ENCODE measurements around the gene JMJD6.

DNA sequence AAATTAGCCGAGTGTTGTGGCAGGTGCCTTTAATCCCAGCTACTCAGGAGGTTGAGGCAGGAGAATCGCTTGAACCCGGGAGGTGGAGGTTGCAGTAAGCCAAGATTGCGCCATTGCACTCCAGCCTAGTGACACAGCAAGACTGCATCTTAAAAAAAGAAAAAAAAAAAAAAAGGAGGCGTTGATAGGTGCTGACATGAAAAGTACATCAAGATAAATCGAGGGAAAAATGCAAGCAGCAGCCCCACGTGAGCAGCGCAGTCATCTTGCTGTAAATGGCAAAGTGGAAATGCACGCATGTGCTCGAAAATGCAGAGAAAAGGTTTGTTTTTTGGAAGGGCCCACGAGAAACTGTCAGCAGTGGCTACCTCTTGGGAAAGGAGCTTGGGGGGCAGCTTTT is 36.5 kb downstream of the JMJD6 start:
- TF ChIP-seq, protein P1, sequence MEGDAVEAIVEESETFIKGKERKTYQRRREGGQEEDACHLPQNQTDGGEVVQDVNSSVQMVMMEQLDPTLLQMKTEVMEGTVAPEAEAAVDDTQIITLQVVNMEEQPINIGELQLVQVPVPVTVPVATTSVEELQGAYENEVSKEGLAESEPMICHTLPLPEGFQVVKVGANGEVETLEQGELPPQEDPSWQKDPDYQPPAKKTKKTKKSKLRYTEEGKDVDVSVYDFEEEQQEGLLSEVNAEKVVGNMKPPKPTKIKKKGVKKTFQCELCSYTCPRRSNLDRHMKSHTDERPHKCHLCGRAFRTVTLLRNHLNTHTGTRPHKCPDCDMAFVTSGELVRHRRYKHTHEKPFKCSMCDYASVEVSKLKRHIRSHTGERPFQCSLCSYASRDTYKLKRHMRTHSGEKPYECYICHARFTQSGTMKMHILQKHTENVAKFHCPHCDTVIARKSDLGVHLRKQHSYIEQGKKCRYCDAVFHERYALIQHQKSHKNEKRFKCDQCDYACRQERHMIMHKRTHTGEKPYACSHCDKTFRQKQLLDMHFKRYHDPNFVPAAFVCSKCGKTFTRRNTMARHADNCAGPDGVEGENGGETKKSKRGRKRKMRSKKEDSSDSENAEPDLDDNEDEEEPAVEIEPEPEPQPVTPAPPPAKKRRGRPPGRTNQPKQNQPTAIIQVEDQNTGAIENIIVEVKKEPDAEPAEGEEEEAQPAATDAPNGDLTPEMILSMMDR (conservative IDR thresholded peaks at IDR 0.05; ENCODE audit: low read depth in 2 of 2) = no peak
- TF ChIP-seq, protein P2, sequence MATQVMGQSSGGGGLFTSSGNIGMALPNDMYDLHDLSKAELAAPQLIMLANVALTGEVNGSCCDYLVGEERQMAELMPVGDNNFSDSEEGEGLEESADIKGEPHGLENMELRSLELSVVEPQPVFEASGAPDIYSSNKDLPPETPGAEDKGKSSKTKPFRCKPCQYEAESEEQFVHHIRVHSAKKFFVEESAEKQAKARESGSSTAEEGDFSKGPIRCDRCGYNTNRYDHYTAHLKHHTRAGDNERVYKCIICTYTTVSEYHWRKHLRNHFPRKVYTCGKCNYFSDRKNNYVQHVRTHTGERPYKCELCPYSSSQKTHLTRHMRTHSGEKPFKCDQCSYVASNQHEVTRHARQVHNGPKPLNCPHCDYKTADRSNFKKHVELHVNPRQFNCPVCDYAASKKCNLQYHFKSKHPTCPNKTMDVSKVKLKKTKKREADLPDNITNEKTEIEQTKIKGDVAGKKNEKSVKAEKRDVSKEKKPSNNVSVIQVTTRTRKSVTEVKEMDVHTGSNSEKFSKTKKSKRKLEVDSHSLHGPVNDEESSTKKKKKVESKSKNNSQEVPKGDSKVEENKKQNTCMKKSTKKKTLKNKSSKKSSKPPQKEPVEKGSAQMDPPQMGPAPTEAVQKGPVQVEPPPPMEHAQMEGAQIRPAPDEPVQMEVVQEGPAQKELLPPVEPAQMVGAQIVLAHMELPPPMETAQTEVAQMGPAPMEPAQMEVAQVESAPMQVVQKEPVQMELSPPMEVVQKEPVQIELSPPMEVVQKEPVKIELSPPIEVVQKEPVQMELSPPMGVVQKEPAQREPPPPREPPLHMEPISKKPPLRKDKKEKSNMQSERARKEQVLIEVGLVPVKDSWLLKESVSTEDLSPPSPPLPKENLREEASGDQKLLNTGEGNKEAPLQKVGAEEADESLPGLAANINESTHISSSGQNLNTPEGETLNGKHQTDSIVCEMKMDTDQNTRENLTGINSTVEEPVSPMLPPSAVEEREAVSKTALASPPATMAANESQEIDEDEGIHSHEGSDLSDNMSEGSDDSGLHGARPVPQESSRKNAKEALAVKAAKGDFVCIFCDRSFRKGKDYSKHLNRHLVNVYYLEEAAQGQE (IDR thresholded peaks at IDR 0.05; ENCODE audit: unreplicated experiment) = no peak
- no peak for TF ChIP-seq POLR2AphosphoS5 (IDR thresholded peaks at IDR 0.05; ENCODE audit: low read depth)
- no peak for TF ChIP-seq EZH2phosphoT487 (IDR thresholded peaks at IDR 0.05; ENCODE audit: unreplicated experiment)
- TF ChIP-seq NANOG (IDR thresholded peaks at IDR 0.05; ENCODE audit: borderline replicate concordance) = no peak

Data from GM23338 (cell line).